ENCODE measurements around the gene CSNK1G1.
A peak's percentile ranks its signal among the peaks of the same experiment; 100 is the strongest.

Gene CSNK1G1

GRCh38 chr15:64153480-64154367 is 202.2 kb downstream of the CSNK1G1 start:
- peak; percentile 84 for DNase-seq (ENCODE audit: low read depth in 2 of 2)

- DNase-seq (ENCODE audit: low read depth in 2 of 2): no peak
Measured at GRCh38 chr15:64152507-64153387, 203.2 kb downstream of the CSNK1G1 start.

GRCh38 chr15:64151727-64152506 is 204.1 kb downstream of the CSNK1G1 start, which contains the start of gene SNX22:
Gene SNX22 (plus strand): TSS chr15:64151731. CDS start chr15:64151776, 45 bp downstream.
- no peak for DNase-seq (ENCODE audit: low read depth in 2 of 2)

- DNase-seq (ENCODE audit: low read depth in 2 of 2): no peak
Measured at GRCh38 chr15:64149893-64150578, 205.9 kb downstream of the CSNK1G1 start.

GRCh38 chr15:64149424-64149823 is 206.5 kb downstream of the CSNK1G1 start:
- DNase-seq (ENCODE audit: low read depth in 2 of 2): no peak

GRCh38 chr15:64148581-64148980 is 207.4 kb downstream of the CSNK1G1 start:
- DNase-seq (ENCODE audit: low read depth in 2 of 2): no peak

GRCh38 chr15:64148168-64148567 is 207.8 kb downstream of the CSNK1G1 start:
- DNase-seq (ENCODE audit: low read depth in 2 of 2): no peak

- no peak for DNase-seq (ENCODE audit: low read depth in 2 of 2)
Measured at GRCh38 chr15:64146885-64147681, 208.9 kb downstream of the CSNK1G1 start.

- no peak for DNase-seq (ENCODE audit: low read depth in 2 of 2)
Measured at GRCh38 chr15:64146520-64146884, 209.5 kb downstream of the CSNK1G1 start.

- DNase-seq (ENCODE audit: low read depth in 2 of 2): no peak
Measured at GRCh38 chr15:64146041-64146440, 209.9 kb downstream of the CSNK1G1 start.

GRCh38 chr15:64144565-64145281 is 211.2 kb downstream of the CSNK1G1 start:
- no peak for DNase-seq (ENCODE audit: low read depth in 2 of 2)

- no peak for DNase-seq (ENCODE audit: low read depth in 2 of 2)
Measured at GRCh38 chr15:64144192-64144564, 211.8 kb downstream of the CSNK1G1 start.

GRCh38 chr15:64143276-64143675 is 212.7 kb downstream of the CSNK1G1 start:
- DNase-seq (ENCODE audit: low read depth in 2 of 2): no peak

- no peak for DNase-seq (ENCODE audit: low read depth in 2 of 2)
Measured at GRCh38 chr15:64141798-64142512, 214.0 kb downstream of the CSNK1G1 start.

GRCh38 chr15:64138331-64138941 is 217.5 kb downstream of the CSNK1G1 start:
- no peak for DNase-seq (ENCODE audit: low read depth in 2 of 2)

GRCh38 chr15:64137226-64137833 is 218.6 kb downstream of the CSNK1G1 start:
- no peak for DNase-seq (ENCODE audit: low read depth in 2 of 2)

- DNase-seq (ENCODE audit: low read depth in 2 of 2): no peak
Measured at GRCh38 chr15:64136347-64136746, 219.6 kb downstream of the CSNK1G1 start.

GRCh38 chr15:64134345-64134829 is 221.6 kb downstream of the CSNK1G1 start:
- no peak for DNase-seq (ENCODE audit: low read depth in 2 of 2)

All from stimulated activated CD8-positive, alpha-beta memory T cell treated with anti-CD3 and anti-CD28 coated beads, Interleukin-2, amount 100 ng/mL, for 1 hour (primary cell).